NCI-H1694 treated with DMSO at 0.1 percent for 48 hours (cell line): ENCODE results near the gene TREM1.
"Not testable (repeated sequence)": the region's sequence is repeated elsewhere in the genome, so short reads cannot be mapped to it uniquely, and the experiment has no call there.

Experiments used
- DNase-seq: peaks from one replicate; lab custom pipeline; 2025; lab: John Stamatoyannopoulos, UW

The TREM1 gene

DNA sequence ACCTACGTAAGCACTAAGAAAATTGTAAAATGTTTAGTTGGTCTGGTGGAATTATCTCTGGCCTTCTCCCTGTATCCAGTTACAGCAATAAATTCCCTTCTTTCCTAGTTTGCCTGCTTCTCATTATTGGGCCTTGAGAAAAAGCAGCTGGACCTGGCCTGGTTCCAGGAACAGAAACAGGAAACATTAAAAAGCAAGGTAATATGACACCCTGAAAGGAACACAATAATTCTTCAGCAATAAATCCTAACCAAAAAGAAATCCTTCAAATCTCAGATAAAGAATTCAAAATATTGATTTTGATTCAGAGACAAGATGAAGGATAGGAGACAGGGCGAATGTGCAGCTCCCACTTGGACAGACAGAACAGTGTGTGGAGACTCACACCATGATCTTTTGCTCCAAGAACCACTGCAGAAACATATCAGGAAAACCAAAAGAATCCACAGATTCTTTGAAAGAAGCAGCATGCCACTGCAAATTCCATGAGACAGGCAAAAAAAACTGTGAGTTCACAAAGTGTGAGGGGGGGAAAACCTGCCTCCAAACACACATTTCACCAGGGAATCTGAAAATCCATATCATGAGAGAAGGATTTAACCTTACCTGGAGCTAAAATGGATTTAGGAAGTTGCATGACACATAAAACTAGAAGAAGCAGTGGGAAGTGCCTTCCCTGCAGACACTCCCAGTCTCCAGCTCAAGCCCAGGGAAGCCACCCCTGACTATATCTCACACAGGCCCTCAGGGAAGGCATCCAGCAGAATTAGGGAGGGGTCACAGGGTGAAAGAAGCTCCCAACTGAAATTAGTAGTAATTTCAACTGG, 28.9 kb downstream of the TREM1 start:
- no peak for DNase-seq

DNA sequence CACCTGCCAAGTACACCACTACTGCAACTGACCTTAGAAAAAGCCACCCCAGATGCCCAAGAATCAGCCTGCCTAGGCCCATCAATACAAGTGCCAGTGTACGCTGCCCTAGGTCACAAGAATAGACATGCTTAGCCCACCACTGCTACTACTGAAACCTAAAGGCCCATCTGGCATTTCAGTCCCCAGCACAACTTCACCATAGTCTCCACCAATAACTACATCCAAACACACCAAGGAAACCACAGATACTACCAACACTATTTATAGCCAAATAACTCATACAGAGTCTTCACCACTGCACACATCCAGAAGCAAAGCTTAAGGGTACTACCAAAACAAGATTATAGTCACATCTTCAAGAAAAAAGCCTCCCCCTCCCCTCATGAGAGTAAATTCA, 30.1 kb downstream of the TREM1 start:
- no peak for DNase-seq

DNA sequence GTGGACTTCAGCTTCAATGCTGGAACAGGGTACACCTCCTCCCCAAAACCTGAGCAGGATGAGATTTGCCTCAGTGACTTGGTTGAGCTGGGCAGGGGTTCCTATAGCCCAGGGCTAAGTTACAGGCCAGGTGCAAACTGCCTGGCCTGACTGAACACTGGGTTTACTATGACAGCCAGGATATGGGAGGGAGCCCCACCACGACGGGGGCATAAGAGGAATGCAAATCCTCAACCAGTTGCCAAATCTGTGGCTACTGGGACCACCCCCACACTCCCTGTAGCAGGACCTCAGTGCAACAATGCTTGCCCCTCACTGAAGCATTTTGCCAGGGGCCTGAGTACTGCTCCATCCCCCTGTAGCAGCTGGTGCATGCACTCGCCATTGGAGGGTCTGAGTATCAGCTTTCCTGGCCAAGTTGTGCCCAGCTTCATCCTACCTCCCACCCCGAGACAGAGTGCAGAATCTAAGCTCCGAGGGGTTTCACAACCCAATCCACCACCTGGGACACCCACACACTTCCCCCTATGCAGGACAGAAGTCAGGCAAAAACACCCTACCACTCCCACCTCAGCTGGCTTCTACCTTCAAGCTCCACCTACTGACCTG, 30.7 kb downstream of the TREM1 start:
- DNase-seq, result no peak

DNA sequence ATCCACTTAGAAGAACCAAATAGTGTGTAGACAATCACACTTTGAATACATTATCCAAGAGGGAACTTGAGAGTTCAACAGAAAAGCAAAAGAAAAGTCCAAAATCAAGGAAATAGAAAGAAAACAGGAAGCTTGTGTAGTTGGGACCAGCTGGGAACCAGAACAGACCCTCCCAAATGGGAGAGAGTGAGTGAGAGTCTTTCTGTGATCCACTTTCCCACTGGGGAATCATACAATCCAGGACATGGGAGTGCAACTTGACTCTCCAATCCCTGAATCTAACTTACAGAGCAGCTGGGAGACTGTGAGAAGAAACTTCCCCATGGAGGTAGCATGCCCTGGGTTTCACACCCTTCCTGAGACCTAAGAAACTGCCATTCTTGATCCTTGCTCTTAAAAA, 31.4 kb downstream of the TREM1 start:
- DNase-seq, result no peak

DNA sequence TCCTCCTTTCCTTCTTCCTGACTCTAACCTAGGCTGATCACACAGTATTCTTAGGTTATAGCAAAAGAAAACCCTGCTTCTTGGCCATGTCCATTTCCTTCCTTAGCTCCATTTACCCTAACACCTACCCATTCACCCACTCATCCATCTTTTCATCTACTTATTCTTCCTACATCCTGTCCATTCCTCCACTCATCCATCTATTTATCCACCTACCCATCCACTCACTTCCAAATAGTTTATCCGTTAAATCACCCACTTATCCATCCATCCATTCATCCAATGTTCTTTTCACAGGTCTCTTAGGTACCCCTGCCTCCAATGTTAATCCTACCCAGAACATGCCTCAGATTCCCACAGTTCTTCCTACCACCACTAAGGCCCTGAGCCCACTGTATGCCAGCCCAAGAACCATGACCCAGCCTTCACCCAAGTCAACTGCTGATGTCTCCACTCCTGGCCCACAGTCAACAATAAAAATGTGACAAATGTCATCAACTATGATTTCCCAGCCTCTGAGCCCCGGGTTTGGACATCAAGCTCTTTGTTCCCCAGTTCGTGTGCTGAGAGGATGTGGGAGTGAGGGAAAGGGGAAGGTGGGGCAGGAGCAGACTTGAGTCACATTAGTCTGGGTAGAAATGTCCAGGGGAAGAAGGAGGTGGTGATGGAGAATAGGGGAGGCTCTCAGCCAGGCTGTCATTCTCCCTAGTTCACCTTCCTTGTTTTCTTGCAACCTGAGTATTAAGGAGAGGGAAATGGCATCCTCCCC, 33.9 kb downstream of the TREM1 start:
- DNase-seq, result no peak

DNA sequence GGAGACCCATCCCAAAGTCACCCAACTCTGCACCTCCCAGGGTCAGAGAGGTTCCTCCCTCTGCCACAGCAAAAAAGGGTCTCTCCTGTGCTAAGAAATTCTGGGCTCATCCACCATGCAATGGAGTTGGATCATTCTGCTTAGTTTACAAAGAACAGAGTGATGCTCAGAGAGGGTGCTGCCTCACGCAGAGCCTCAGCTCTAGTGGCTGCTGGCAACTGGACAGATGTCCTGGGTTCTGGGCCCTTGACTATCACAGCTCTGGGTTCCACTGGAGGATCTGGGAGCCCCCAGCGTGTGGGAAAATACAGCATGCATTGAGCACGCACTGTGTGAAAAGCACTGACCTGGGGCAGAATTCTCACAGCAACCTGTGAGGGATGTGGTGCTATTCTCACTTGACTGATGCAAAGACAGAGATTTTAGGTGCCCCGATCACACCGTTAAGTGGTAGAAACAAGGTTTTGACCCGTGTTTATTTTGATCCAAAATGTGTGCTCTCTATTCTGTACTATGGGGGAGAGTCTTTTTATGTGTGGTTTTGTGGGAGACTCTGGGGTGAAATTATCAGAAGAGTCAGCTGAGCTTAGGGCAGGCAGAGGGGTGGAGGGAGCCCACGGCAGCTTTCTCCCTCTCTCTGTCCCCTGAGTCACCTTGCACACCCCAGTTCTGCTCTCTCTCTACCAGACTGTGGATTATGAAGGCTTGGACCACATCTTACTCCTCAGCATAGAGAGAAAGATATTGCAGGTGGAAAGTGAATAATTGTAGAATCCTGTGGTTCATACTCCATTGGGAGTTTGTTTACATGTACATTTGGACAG, 38.4 kb downstream of the TREM1 start:
- no peak for DNase-seq

DNA sequence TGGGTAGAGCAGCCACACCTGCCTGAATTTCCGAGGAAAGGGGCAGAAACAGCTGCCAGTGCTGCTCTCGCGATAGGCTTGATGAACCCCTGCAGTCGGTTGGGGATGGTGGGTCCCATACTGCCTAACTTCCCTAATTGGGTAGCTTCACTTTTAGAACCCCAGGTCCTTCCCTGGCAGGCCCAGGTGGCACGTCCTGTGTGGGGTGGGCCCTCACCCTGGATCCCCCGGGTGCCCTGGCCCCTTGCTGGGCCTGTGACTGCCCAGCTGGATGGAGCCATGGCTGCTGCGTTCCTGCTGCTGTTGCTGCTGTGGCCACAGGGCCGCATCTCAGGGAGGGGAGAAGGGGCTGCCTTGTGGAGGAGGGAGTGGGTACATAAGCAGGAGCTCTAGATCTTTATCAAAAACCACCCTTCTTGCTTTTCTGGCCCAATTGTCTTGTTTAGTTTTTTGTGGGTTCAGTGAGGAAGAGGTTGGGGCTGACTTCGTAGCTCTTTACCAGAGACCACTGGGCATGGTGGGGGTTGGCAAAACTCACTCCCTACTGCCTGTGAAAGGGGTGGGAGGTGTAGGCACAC, 39.1 kb downstream of the TREM1 start:
- DNase-seq, result no peak

DNA sequence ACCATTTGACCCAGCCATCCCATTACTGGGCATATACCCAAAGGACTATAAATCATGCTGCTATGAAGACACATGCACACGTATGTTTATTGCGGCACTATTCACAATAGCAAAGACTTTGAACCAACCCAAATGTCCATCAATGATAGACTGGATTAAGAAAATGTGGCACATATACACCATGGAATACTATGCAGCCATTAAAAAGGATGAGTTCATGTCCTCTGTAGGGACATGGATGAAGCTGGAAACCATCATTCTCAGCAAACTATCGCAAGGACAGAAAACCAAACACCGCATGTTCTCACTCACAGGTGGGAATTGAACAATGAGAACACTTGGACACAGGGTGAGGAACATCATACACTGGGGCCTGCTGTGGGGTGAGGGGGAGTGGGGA, 40.0 kb downstream of the TREM1 start:
- not testable (repeated sequence) for DNase-seq

DNA sequence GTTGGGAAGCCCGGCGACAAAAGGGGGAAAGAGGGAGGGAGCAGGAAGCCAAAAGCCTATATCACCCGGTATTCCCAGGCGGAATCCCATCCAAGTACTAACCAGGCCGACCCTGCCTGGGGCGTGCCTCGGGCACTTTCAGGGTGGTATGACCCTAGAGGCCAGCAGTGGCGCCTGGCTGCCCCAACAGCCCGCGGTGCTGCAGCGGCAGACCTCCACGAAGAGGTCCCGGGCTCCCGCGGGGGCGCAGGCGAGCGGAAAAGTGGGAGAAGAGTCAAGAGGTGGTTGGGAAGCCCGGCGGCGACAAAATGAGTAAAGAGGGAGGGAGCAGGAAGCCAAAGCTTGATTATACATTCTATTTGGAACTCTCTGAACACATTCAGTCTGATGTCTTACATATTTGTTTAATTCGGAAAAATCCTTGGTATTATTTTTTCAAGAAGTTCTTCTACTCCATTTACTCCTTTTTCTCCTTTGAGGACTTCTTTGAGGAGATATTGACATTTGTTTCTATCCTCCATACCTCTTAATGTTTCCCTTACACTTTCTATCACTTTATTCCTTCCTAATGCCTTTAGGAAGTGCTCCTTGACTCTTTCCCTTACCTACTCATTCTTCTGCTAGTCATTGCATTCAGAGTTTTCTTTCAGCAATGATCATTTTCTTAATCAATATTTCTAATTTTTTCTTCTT, 46.9 kb downstream of the TREM1 start:
- DNase-seq, result no peak

DNA sequence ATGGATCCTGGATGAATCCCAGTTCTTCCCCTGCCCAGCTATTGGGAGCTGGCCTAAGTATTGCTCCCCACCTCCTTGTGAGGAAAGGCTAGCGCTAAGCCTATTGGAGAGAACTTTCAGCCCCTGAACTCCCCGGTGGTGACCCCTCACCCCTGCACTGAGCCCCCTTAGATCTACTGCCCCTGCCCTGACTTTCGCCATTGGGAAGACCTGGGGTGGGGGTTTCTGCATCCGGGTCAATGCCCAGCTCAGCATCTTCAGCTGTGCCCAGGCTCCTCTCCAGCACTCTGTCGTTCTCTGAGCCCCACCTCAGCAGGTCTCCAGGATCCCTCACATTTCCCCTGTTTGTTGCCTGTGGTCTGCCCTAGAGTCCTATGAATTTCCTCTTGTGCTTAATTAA, 49.4 kb downstream of the TREM1 start:
- no peak for DNase-seq

DNA sequence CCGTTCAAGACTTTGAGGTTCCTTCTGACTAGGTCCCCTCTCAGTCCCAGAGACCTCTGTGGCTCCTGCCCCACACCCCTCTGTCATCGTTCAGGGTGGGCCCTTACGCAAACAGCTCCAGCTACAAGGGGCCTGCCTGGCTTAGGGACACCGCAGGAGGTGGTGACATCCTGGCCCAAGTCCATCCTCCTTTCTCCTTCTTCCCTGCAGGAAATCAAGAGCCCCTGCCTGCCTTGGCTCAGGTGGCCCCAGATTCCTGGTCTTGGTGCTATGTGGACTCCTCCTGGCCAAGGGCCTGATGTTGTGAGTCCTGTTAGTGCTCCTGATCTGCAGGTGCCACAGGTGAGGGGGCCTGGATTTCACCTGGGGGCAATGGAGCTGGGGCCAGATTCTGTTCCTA, 50.2 kb downstream of the TREM1 start:
- no peak for DNase-seq

DNA sequence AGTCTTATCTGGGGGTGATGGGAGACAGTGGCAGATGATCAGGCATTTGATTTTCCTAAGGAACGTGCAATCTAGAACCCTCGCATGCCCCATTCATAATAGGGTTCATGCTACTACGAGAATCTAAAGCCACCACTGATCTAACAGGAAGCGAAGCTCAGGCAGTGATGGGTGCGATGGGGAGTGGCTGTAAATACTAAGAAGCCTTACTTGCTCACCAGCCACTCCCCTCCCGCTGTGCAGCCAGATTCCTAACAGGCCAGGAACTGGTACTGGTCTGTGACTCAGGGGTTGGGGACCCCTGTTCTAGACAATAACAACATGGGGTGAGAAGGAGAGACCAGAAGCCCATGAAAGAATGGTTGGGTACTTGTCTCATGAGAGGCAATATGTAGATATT, 53.8 kb downstream of the TREM1 start:
- no peak for DNase-seq

DNA sequence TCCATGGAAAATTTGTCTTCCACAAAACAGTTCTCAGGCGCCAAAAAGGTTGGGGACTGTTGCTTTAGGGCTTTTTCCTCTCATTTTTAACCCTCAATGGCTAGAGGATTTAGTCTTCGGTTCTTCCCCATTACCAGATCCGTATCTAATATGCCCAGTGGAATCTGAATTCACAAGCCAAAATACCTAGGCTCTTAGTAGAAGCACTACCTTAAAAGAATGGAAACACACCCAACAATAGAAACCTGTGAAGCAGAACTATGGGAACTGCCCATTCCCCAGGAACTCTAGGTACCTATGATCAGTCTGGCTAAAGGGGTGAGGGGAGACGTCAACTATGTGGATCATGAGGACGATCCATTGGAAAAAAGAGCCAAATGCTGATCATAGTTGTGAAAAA, 55.2 kb downstream of the TREM1 start:
- no peak for DNase-seq

DNA sequence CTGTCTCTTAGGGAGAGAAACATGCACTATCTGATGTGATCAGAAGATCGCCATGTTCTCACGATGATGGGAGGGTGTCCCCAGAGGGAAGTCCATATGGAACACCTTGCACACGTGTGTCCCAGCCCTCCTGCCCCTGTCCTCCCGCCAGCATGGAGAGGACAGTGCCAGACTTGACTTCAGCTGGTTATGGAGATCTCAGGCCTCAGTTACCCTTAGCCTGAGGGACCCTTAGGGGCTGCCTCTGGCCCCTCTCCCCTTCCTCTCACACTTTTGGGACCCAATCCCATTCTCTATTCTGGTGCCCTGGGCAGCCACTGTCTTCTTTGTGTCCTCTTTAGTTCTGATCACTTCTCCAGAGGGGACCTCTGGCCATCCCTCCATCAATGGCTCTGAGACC, 56.8 kb downstream of the TREM1 start:
- no peak for DNase-seq

DNA sequence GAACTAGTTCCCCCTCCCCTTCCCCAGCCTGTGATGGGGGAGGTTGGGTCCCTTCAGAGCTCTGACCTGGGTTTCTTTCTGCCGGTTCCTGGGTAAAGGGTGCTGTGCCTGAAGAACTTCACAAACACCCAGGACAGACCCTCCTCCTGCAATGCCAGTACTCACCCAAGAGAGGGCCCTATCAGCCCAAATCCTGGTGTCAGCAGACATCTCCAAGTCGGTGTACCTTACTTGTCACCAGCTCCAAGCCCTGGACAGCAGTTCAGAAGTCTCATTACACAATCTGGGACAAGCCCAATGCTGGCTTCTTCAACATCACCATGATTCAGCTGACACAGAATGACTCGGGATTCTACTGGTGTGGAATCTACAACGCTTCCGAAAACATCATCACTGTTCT, 57.9 kb downstream of the TREM1 start:
- DNase-seq, result no peak

DNA sequence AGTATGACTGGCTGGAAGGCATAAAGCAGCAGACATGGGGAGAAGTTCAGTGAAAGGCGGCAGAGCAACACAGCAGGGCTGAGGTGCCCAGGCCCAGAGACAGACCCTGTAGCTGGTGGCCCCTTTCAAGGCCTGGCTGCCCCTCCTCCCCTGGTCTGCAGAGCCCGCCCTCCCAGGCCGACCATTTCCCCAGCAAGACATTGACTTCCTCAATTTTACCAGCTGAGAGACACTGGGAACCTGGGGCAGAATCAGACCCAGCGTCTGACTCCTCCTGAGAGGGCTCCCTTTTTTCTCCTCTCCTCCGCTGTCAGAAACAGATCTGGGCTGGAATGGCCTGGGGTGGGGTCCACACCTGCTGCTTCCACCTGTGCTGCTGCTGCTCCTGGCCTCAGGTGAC, 58.4 kb downstream of the TREM1 start, which contains the start of gene TREML4:
TSS of gene TREML4 (plus strand) at position 254 of the 400 bp plus-strand sequence. CDS start at position 333, 79 bp downstream.
- no peak for DNase-seq

DNA sequence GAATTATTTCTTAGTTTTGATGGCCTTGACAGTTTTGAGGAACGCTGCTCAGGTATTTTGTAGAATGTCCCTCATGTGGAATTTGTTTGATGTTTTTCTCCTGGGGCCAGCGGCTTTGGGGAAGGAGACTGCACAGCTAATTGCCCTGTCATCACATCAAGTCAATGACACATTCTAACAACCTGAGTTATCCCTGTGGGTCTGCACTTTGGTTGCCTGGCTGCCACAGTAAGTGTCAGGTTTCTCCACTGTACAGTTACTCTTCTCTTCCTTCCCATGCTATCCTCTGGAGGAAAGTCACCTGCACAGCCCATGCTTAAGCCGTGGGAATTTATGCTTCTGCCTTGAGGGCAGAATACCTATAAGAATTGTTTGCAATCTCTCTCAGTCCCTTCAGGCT, 59.7 kb downstream of the TREM1 start:
- no peak for DNase-seq

DNA sequence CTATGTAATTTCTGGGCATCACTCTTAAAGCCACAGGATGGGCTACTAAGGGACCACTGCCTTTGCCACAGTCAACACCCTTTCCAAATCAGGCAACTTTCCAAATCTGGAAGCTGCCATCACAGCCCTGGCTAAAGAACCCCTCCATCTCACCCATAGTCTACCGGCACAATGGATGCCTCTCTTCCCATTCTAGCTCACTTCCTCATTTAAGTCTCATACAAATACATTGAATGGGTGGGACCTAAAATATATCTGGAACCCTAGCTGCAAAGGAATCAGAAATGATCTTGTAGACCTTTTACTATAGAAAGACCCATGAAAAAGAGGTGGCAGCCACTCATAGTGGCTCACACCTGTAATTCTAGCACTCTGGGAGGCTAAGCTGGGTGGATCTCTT, 61.7 kb downstream of the TREM1 start:
- no peak for DNase-seq
